Amygdala (tissue), 56 donors: ENCODE data around the gene IL21R.

ENCODE experiments used
- DNase-seq, 56 donors: peaks; one replicate each; lab custom pipeline; 2025; lab: John Stamatoyannopoulos, UW

IL21R gene

GRCh38 chr16:27401768-27402568 lies at the start of gene IL21R:
Gene IL21R (plus strand): TSS chr16:27402174. CDS start chr16:27430072, 27,898 bp downstream.
- DNase-seq = peak in 9 of 56 donors; percentile 7 to 21 (median 13)

DNA sequence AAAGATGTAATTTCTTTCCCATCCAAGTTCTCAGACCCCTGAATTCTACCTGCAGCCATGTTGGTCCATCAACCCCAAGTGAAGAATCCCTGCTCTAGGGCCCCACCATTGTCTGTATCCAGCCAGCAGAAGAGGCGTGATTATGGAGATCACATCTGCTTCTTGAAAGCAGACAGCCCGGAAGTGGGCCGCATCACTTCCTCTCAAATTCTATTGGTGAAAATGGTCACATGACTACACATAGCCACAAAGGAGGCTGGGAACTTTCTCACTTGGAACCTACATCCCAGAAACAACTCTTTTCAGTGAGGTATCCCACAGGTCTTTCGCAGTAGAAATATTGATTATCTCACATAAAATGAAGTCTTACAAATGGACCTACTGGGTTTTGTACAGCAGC lies 48.1 kb upstream of the IL21R start:
- DNase-seq = no peak

DNA sequence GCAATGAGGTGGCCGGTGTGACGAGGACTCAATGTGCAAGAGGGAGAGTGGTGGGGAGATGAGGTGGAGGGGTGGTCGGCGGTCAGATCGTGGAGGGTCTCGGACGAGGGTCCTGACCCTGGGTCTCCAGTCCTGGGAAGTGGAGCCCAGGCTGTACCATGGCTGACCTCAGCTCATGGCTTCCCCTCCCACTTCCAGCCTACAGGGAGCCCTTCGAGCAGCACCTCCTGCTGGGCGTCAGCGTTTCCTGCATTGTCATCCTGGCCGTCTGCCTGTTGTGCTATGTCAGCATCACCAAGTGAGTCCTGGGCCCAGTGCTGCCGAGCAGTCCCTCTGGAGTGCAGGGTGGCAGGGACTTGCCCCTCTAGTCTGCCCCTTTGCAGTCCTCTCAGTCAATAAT lies 46.4 kb upstream of the IL21R start:
- DNase-seq = peak in 5 of 56 donors; percentile 3 to 24 (median 8)

DNA sequence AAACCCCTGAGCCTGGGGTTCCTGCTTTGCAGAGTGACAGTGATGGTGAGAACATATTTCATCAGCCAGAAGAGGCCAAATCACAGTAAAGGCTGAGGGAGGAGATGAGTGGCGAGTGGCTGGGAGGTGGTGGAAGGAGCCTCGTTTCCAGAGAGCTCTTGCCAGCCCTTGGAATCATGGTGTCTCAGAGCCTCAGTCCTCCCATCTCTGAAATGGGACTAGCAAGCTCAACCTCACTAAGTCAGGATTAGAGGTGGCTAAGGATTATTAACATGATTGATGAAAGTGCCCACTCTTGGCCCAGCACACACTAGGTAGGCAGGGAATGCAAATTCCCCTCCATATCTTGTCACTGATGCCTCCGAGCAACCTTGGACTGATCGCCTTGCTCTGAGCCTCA lies 45.2 kb upstream of the IL21R start:
- DNase-seq = no peak

- DNase-seq = no peak
Observed at GRCh38 chr16:27359051-27359450, 42.9 kb upstream of the IL21R start.

GRCh38 chr16:27359615-27360014 lies 42.4 kb upstream of the IL21R start:
- no peak for DNase-seq

- DNase-seq = no peak
Observed at GRCh38 chr16:27361987-27362386, 40.0 kb upstream of the IL21R start.

DNA sequence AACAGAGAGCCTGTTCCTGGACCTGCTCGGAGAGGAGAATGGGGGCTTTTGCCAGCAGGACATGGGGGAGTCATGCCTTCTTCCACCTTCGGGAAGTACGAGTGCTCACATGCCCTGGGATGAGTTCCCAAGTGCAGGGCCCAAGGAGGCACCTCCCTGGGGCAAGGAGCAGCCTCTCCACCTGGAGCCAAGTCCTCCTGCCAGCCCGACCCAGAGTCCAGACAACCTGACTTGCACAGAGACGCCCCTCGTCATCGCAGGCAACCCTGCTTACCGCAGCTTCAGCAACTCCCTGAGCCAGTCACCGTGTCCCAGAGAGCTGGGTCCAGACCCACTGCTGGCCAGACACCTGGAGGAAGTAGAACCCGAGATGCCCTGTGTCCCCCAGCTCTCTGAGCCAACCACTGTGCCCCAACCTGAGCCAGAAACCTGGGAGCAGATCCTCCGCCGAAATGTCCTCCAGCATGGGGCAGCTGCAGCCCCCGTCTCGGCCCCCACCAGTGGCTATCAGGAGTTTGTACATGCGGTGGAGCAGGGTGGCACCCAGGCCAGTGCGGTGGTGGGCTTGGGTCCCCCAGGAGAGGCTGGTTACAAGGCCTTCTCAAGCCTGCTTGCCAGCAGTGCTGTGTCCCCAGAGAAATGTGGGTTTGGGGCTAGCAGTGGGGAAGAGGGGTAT lies 39.3 kb upstream of the IL21R start:
- no peak for DNase-seq

- DNase-seq = no peak
Observed at GRCh38 chr16:27363246-27363632, 38.7 kb upstream of the IL21R start.

GRCh38 chr16:27363797-27364196 lies 38.2 kb upstream of the IL21R start:
- peak in 1 of 56 donors; percentile 38 for DNase-seq

DNA sequence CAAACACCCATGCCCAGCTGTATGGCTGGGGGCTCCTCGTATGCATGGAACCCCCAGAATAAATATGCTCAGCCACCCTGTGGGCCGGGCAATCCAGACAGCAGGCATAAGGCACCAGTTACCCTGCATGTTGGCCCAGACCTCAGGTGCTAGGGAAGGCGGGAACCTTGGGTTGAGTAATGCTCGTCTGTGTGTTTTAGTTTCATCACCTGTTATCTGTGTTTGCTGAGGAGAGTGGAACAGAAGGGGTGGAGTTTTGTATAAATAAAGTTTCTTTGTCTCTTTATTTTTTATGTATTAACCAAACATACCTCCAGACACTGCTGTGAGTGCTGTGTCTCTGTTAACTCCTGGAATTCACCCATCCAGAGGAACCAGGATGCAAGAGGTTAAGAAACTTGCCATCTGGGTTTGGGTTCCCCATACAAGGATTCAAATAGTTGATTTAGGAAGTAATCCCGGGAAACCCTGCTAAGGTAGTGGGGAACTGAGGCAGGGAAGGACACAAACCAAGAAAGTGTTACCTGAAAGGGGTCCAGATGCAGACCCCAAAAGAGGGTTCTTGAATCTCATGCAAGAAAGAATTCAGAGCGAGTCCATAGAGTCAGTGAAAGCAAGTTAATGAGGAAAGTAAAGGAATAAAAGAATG lies 37.4 kb upstream of the IL21R start:
- DNase-seq = no peak

- DNase-seq = no peak
Observed at GRCh38 chr16:27365142-27366089, 36.6 kb upstream of the IL21R start.

- no peak for DNase-seq
Observed at GRCh38 chr16:27366687-27367460, 35.1 kb upstream of the IL21R start.

- peak in 36 of 56 donors; percentile 4 to 62 (median 25) for DNase-seq
Observed at GRCh38 chr16:27367461-27368357, 34.3 kb upstream of the IL21R start.

DNA sequence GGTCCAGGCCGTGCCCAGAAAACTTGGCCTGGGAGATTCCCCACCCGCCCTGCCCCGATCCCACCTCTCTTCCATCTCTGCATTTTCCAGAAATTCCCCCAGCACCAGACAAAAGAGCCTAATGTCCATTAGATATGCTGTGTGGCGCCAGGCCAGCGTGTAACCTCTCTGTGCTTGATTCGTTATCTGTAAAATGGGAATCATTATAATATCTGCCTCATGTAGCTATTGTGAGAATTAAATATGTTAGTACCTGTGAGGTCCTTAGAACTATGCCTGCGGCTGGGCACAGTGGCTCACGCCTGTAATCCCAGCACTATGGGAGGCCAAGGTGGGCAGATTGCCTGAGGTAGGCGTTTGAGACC lies 33.6 kb upstream of the IL21R start:
- no peak for DNase-seq

- no peak for DNase-seq
Observed at GRCh38 chr16:27369806-27370205, 32.2 kb upstream of the IL21R start.

DNA sequence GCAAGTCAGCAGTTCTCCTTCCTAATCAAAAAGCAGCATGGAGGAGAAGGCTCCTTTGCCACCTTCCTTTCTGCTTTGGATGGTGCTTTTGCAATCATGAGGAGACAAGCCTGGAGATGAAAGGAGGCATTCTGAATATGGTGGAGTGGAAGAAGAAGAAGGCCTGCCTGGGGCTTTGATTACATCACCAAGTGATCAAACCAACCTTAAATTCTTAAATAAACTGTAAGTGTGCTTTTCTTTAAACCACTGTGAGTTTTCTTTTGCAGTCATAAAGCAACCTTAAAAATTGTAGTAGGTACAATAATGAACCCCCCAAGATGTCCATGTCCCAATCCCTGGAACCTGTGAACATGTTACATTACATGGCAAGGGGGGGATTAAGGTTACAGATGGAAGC lies 31.7 kb upstream of the IL21R start:
- no peak for DNase-seq

- no peak for DNase-seq
Observed at GRCh38 chr16:27373312-27373711, 28.7 kb upstream of the IL21R start.
